DND-41 (cell line): ENCODE data around the gene GPD1L.

ENCODE experiments used
- ATAC-seq: fragments of 200-7000 bp; cut with Tn5 transposase; 3 replicates; pipeline ENCODE4 v1.9.1; 2021; ENCODE audit warnings: low read depth; ENCODE audit not compliant: insufficient read depth
- DNase-seq: peaks from one replicate; pipeline ENCODE4 v3.0.0-alpha.2; 2020
- H2AFZ ChIP-seq: 2 replicates; pipeline ENCODE4 v1.6.0; 2012; ENCODE audit warnings: low read depth, low read length
- H3K27ac ChIP-seq: 2 replicates; pipeline ENCODE4 v1.5.1; 2012; ENCODE audit warnings: low read length, inconsistent platforms
- H3K27me3 ChIP-seq: fragments of 200-600 bp; sonication (generic); 2 replicates; pipeline ENCODE4 v1.6.0; 2012; ENCODE audit warnings: low read length, mild to moderate bottlenecking, inconsistent platforms; ENCODE audit not compliant: insufficient read depth, poor library complexity
- H3K36me3 ChIP-seq: 2 replicates; pipeline ENCODE4 v1.5.1; 2012; ENCODE audit warnings: low read length, inconsistent platforms; ENCODE audit not compliant: insufficient read depth
- H3K4me1 ChIP-seq: 2 replicates; pipeline ENCODE4 v1.5.1; 2012; ENCODE audit warnings: mild to moderate bottlenecking, low read length; ENCODE audit not compliant: insufficient read depth
- H3K4me2 ChIP-seq: 2 replicates; pipeline ENCODE4 v1.6.0; 2012; ENCODE audit warnings: mild to moderate bottlenecking, moderate library complexity, low read length, inconsistent platforms; ENCODE audit not compliant: insufficient read depth
- H3K4me3 ChIP-seq, 2 experiments: fragments of 200-600 bp in 1 of 2; shearing (Covaris generic) in 1 of 2; 2 replicates each; pipeline ENCODE4 v1.5.1; 2012 to 2016; ENCODE audit warnings: inconsistent platforms in 2 of 2, low read length in 2 of 2, mild to moderate bottlenecking in 2 of 2, low read depth in 1 of 2, moderate library complexity in 1 of 2
- H3K79me2 ChIP-seq: 2 replicates; pipeline ENCODE4 v1.6.0; 2012; ENCODE audit warnings: low read length, inconsistent platforms; ENCODE audit not compliant: insufficient read depth
- H3K9ac ChIP-seq: 2 replicates; pipeline ENCODE4 v1.6.0; 2012; ENCODE audit warnings: low read depth, mild to moderate bottlenecking, inconsistent platforms, low read length, moderate library complexity
- H3K9me3 ChIP-seq: 2 replicates; pipeline ENCODE4 v1.5.1; 2012; ENCODE audit warnings: low read length, moderate library complexity, mild to moderate bottlenecking, inconsistent platforms; ENCODE audit not compliant: insufficient read depth, severe bottlenecking
- H4K20me1 ChIP-seq: 2 replicates; pipeline ENCODE4 v1.6.0; 2012; ENCODE audit warnings: low read length; ENCODE audit not compliant: insufficient read depth
- EZH2 ChIP-seq: IDR thresholded peaks from 3 replicates; pipeline ENCODE4 v1.6.1; 2012; ENCODE audit warnings: borderline replicate concordance, low read depth, mild to moderate bottlenecking, moderate library complexity, low read length, inconsistent platforms; ENCODE audit not compliant: severe bottlenecking
- TF ChIP-seq, protein P1 (sequence below): IDR thresholded peaks from 2 replicates; pipeline ENCODE4 v1.5.1; 2012; ENCODE audit warnings: borderline replicate concordance, low read length, moderate library complexity, mild to moderate bottlenecking; ENCODE audit not compliant: poor library complexity, severe bottlenecking; ENCODE audit errors: extremely low read depth

Gene GPD1L

DNA sequence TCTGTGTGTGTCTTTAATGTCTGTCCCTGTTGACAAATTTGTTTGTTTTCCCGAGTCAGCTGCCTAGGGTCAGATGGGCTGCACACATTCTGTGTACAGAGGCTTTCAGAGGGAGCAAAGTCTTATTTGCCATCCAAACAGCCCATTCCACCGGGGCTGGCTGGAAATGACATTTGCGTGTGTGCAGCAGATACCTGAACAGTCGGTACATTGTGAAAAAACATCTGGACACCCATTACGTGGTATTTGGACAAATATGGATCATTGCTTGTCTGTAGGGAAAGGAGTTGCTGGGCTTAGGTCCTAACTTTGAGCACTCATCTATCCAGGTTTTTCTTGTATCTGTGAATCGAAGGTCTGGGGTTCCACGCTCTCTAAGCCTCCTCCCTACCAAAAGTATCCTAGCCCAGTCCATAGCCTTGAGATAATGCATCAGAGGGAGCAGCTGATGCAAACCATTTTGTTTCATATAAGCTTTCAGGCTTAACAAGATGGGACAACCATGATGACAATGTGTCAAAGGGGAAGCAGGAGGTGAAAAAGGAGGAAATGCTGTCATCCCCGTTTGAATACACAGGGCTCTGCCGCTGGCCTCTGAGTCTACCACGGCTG, 109.9 kb downstream of the GPD1L start:
- Histone ChIP-seq H3K4me2 (no peak overlapping the region), H3K36me3 (no peaks in the 10 kb centered on the region), H3K4me3 (no peak overlapping the region), H3K9ac (no peak overlapping the region), H3K4me1 (no peaks in the 10 kb centered on the region), H3K27me3 (no peaks in the 10 kb centered on the region), H4K20me1 (no peaks in the 10 kb centered on the region), H3K27ac (no peak overlapping the region), H3K9me3 (peaks cover 6% of the 10 kb centered on the region), H3K79me2 (no peaks in the 10 kb centered on the region), H2AFZ (no peak overlapping the region)
- no peak for TF ChIP-seq EZH2
- TF ChIP-seq, protein P1, sequence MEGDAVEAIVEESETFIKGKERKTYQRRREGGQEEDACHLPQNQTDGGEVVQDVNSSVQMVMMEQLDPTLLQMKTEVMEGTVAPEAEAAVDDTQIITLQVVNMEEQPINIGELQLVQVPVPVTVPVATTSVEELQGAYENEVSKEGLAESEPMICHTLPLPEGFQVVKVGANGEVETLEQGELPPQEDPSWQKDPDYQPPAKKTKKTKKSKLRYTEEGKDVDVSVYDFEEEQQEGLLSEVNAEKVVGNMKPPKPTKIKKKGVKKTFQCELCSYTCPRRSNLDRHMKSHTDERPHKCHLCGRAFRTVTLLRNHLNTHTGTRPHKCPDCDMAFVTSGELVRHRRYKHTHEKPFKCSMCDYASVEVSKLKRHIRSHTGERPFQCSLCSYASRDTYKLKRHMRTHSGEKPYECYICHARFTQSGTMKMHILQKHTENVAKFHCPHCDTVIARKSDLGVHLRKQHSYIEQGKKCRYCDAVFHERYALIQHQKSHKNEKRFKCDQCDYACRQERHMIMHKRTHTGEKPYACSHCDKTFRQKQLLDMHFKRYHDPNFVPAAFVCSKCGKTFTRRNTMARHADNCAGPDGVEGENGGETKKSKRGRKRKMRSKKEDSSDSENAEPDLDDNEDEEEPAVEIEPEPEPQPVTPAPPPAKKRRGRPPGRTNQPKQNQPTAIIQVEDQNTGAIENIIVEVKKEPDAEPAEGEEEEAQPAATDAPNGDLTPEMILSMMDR = no peak
- DNase-seq (no peak), ATAC-seq (no peak)

DNA sequence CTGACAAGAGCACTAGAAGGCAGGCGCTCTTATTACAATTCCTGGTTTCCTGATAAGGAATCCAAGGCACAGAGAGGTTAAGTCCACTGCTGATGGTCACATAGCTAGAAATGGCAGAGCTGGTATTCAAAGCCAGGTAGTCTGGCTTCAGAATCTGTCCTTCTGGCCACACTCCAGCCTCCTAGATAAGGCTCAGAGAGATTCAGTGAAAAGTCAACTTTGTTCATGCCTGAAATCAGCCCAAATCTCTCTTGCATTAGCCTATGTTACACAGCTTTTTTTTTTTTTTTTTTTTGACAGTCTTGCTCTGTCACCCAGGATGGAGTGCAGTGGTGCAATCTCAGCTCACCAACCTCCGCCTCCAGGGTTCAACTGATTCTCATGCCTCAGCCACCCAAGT, 110.9 kb downstream of the GPD1L start:
- no peaks in the 10 kb centered on the region for H3K4me1 ChIP-seq
- TF ChIP-seq EZH2 = no peak
- TF ChIP-seq, protein P1 = no peak

More for the DNA sequence above, 110.9 kb downstream of the GPD1L start:
- no peak for ATAC-seq
- Histone ChIP-seq H3K27me3 (no peaks in the 10 kb centered on the region), H3K79me2 (no peaks in the 10 kb centered on the region), H3K9ac (no peak overlapping the region), H3K36me3 (no peaks in the 10 kb centered on the region), H3K27ac (no peak overlapping the region), H3K9me3 (peaks cover 6% of the 10 kb centered on the region), H2AFZ (no peak overlapping the region), H3K4me3 (no peak overlapping the region), H3K4me2 (no peak overlapping the region), H4K20me1 (no peaks in the 10 kb centered on the region)
- no peak for DNase-seq
